Activated CD8-positive, alpha-beta memory T cell treated with anti-CD3 and anti-CD28 coated beads for 1 hour (primary cell): ENCODE results near the gene ELF2.
"Not testable (repeated sequence)": the region's sequence is repeated elsewhere in the genome, so short reads cannot be mapped to it uniquely, and the experiment has no call there.

Source experiments
- DNase-seq, 2 donors: peaks; one replicate each; pipeline ENCODE4 v3.0.0-alpha.2; 2020; ENCODE audit warnings: low read depth in 1 of 2; ENCODE audit errors: extremely low read depth in 1 of 2

Gene ELF2

GRCh38 chr4:139144911-139145551 is 32.0 kb downstream of the ELF2 start:
- DNase-seq: no peak

- no peak for DNase-seq
Observed at GRCh38 chr4:139144161-139144859, 32.7 kb downstream of the ELF2 start.

- DNase-seq: no peak
Observed at GRCh38 chr4:139142980-139143379, 34.0 kb downstream of the ELF2 start.

- no peak for DNase-seq
Observed at GRCh38 chr4:139142087-139142486, 34.9 kb downstream of the ELF2 start.

GRCh38 chr4:139137763-139138162 is 39.3 kb downstream of the ELF2 start:
- DNase-seq: no peak

- no peak for DNase-seq
Observed at GRCh38 chr4:139134403-139134802, 42.6 kb downstream of the ELF2 start.

- DNase-seq: no peak
Observed at GRCh38 chr4:139131209-139131870, 45.7 kb downstream of the ELF2 start.

- DNase-seq: no peak
Observed at GRCh38 chr4:139129206-139129605, 47.8 kb downstream of the ELF2 start.

- DNase-seq: no peak
Observed at GRCh38 chr4:139126898-139127297, 50.1 kb downstream of the ELF2 start.

- no peak for DNase-seq
Observed at GRCh38 chr4:139123910-139124309, 53.1 kb downstream of the ELF2 start.

GRCh38 chr4:139118365-139118764 is 58.7 kb downstream of the ELF2 start:
- no peak for DNase-seq

GRCh38 chr4:139115226-139115625 is 61.8 kb downstream of the ELF2 start:
- no peak for DNase-seq

GRCh38 chr4:139114795-139115194 is 62.2 kb downstream of the ELF2 start:
- not testable (repeated sequence) for DNase-seq

- no peak for DNase-seq
Observed at GRCh38 chr4:139112650-139113049, 64.4 kb downstream of the ELF2 start.

- DNase-seq: no peak
Observed at GRCh38 chr4:139108567-139109128, 68.4 kb downstream of the ELF2 start.

GRCh38 chr4:139099366-139099982 is 77.5 kb downstream of the ELF2 start:
- peak; percentile 45 to 54 for DNase-seq

GRCh38 chr4:139092271-139092670 is 84.7 kb downstream of the ELF2 start:
- DNase-seq: no peak

GRCh38 chr4:139085141-139085540 is 91.9 kb downstream of the ELF2 start:
- DNase-seq: no peak

GRCh38 chr4:139084804-139085093 is 92.3 kb downstream of the ELF2 start:
- no peak for DNase-seq

- peak; percentile 38 to 62 for DNase-seq
Observed at GRCh38 chr4:139083956-139084803, 92.8 kb downstream of the ELF2 start.

- peak; percentile 43 to 44 for DNase-seq
Observed at GRCh38 chr4:139083607-139083955, 93.4 kb downstream of the ELF2 start.
